Measurements from ENCODE around the gene EXOC3. TPM values are rescaled to one million over a fixed set of nuclear protein-coding genes. Genes with fewer than 3 reads are reported as not detected.

Gene EXOC3
- total RNA-seq, 1 experiment from 2014 or later, result 31.3 TPM

- peak overlapping the region; percentile 21; the same call in 1 of the 2 replicates for H3K9ac ChIP-seq (ENCODE audit: low read length)
- H3K4me2 ChIP-seq (ENCODE audit: low read length), result peak overlapping the region; percentile 92
Measured at GRCh38 chr5:474840-475661, 32.1 kb downstream of the EXOC3 start.

GRCh38 chr5:475704-476101, 32.7 kb downstream of the EXOC3 start:
- H3K9ac ChIP-seq (ENCODE audit: low read length), result no peak overlapping the region
- no peak for TF ChIP-seq EZH2phosphoT487 (IDR thresholded peaks at IDR 0.05; ENCODE audit: borderline replicate concordance, low read length)
- no peak for TF ChIP-seq CTCF (conservative IDR thresholded peaks at IDR 0.05; ENCODE audit: low read depth, low read length)
- TF ChIP-seq EZH2 (IDR thresholded peaks at IDR 0.05; ENCODE audit: low read length, unreplicated experiment), result no peak

More at GRCh38 chr5:474840-475661, 32.1 kb downstream of the EXOC3 start:
- peak overlapping the region; percentile 68 for H2AFZ ChIP-seq (ENCODE audit: low read length)
- no peaks in the 10 kb centered on the region for H3K27me3 ChIP-seq (ENCODE audit: low read length)
- H4K20me1 ChIP-seq (ENCODE audit: low read length), result no peaks in the 10 kb centered on the region
- peaks cover 31% of the 10 kb centered on the region for H3K79me2 ChIP-seq (ENCODE audit: low read length)
- POLR2A ChIA-PET (ENCODE audit: unreplicated experiment), result no interaction called here
- DNase-seq, result no peak
- H3K4me3 ChIP-seq (ENCODE audit: low read length), result peak overlapping the region; percentile 84
- no peak for TF ChIP-seq CTCF (conservative IDR thresholded peaks at IDR 0.05; ENCODE audit: low read depth, low read length)
- TF ChIP-seq EZH2 (IDR thresholded peaks at IDR 0.05; ENCODE audit: low read length, unreplicated experiment), result no peak
- no peak for TF ChIP-seq EZH2phosphoT487 (IDR thresholded peaks at IDR 0.05; ENCODE audit: borderline replicate concordance, low read length)
- no peak overlapping the region for H3K27ac ChIP-seq (ENCODE audit: low read length)
- H3K4me1 ChIP-seq (ENCODE audit: insufficient read depth, low read length), result peaks cover 32% of the 10 kb centered on the region
- H3K9me3 ChIP-seq (ENCODE audit: low read length), result no peaks in the 10 kb centered on the region
- no peaks in the 10 kb centered on the region for H3K36me3 ChIP-seq (ENCODE audit: low read depth, low read length)
- ATAC-seq, result no peak
- no TSS peak for BruUV-seq (replicated peaks)
- CTCF ChIA-PET, result no interaction called here
- no peaks in the 10 kb centered on the region for H3K9me2 ChIP-seq (replicated peaks; ENCODE audit: low read length)
- H3F3A ChIP-seq (ENCODE audit: low read length, unreplicated experiment), result no peaks in the 10 kb centered on the region
- intact Hi-C loops (cut with micrococcal nuclease), result loop anchor here (10.0 kb wide), 1 partner anchor 140 kb away; the partner anchor contains the start of gene CEP72

More at GRCh38 chr5:475704-476101, 32.7 kb downstream of the EXOC3 start:
- Histone ChIP-seq H3K79me2 (ENCODE audit: low read length) (peaks cover 25% of the 10 kb centered on the region), H4K20me1 (ENCODE audit: low read length) (no peaks in the 10 kb centered on the region), H3K27ac (ENCODE audit: low read length) (no peak overlapping the region), H3K4me3 (ENCODE audit: low read length) (no peak overlapping the region), H3K4me2 (ENCODE audit: low read length) (0 out of 2 replicates have a peak overlapping the region, but pooled peaks have one; percentile 92), H3K36me3 (ENCODE audit: low read depth, low read length) (no peaks in the 10 kb centered on the region), H3K4me1 (ENCODE audit: insufficient read depth, low read length) (peaks cover 26% of the 10 kb centered on the region), H2AFZ (ENCODE audit: low read length) (no peak overlapping the region), H3K27me3 (ENCODE audit: low read length) (no peaks in the 10 kb centered on the region), H3K9me2 (replicated peaks; ENCODE audit: low read length) (no peaks in the 10 kb centered on the region), H3F3A (ENCODE audit: low read length, unreplicated experiment) (no peaks in the 10 kb centered on the region), H3K9me3 (ENCODE audit: low read length) (no peaks in the 10 kb centered on the region)
- ATAC-seq, result no peak
- intact Hi-C loops (cut with micrococcal nuclease), result loop anchor here (10.0 kb wide), 1 partner anchor 139 kb away; the partner anchor contains the start of gene CEP72
- no peak for DNase-seq
- no TSS peak for BruUV-seq (replicated peaks)
- POLR2A ChIA-PET (ENCODE audit: unreplicated experiment), result no interaction called here
- CTCF ChIA-PET, result no interaction called here
